IPS-18c (cell line): ENCODE measurements around the gene HMGXB4.
"Not testable (repeated sequence)": the region's sequence is repeated elsewhere in the genome, so short reads cannot be mapped to it uniquely, and the experiment has no call there.

Source experiments
- H3K4me3 ChIP-seq: 2 replicates; pipeline ENCODE4 v1.7.0; 2013; ENCODE audit warnings: low read depth, mild to moderate bottlenecking, low read length, moderate library complexity; ENCODE audit not compliant: insufficient read depth
- H3K9me3 ChIP-seq: one replicate; pipeline ENCODE4 v1.6.1; 2013; ENCODE audit warnings: mild to moderate bottlenecking, low read length, moderate library complexity; ENCODE audit not compliant: control insufficient read depth, insufficient read depth

Gene HMGXB4

GRCh38 chr22:35231585-35232084, 25.7 kb upstream of the HMGXB4 start:
- no peak overlapping the region for H3K4me3 ChIP-seq

GRCh38 chr22:35238749-35239148, 18.5 kb upstream of the HMGXB4 start:
- H3K9me3 ChIP-seq, H3K4me3 ChIP-seq: not testable (repeated sequence)

More at GRCh38 chr22:35231585-35232084, 25.7 kb upstream of the HMGXB4 start:
- peaks cover 6% of the 10 kb centered on the region for H3K9me3 ChIP-seq

GRCh38 chr22:35244507-35244906, 12.8 kb upstream of the HMGXB4 start:
- H3K9me3 ChIP-seq, H3K4me3 ChIP-seq: not testable (repeated sequence)

- Histone ChIP-seq H3K4me3 (no peak overlapping the region), H3K9me3 (no peaks in the 10 kb centered on the region)
These were observed 7.1 kb upstream of the HMGXB4 start for GRCh38 chr22:35250156-35250555.

DNA sequence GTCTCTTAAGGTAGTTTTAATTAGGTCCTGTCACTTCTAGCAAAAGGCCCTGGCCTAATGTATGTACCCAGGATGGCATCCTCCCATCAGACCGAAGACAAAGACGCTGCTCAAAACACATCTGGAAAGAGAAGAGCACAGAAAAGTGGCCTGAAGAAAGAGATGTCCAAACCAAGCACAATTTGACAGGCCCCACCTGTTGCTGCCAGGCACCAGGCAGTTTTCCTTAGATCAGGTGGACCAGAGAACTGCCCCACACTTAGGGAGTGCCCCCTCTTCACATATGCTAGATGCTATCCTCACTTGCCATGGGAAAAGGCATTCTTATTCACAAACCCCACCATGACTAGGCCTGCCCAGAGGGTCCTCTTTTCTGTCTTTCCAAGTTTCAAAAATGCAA, 3.3 kb upstream of the HMGXB4 start:
- no peak overlapping the region for H3K4me3 ChIP-seq

DNA sequence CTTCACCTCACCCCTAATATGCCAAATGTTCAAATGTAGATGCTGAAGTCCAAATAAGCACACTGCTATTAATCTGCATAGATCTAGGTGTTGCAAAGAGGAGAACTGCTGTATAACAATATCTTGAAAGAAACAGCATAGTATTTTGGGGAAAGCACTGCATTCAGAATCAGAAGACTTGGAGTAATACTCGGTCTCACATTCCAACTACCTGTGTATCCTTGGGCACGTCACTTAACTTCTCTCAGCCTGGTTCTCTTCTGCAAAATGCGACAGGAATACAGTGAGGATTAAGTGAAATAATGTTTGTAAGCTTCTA, 332 bp upstream of the HMGXB4 start:
- H3K9me3 ChIP-seq, result no peaks in the 10 kb centered on the region
- H3K4me3 ChIP-seq, result peak overlapping the region; percentile 88

More for the DNA sequence above, 3.3 kb upstream of the HMGXB4 start:
- H3K9me3 ChIP-seq, result no peaks in the 10 kb centered on the region

DNA sequence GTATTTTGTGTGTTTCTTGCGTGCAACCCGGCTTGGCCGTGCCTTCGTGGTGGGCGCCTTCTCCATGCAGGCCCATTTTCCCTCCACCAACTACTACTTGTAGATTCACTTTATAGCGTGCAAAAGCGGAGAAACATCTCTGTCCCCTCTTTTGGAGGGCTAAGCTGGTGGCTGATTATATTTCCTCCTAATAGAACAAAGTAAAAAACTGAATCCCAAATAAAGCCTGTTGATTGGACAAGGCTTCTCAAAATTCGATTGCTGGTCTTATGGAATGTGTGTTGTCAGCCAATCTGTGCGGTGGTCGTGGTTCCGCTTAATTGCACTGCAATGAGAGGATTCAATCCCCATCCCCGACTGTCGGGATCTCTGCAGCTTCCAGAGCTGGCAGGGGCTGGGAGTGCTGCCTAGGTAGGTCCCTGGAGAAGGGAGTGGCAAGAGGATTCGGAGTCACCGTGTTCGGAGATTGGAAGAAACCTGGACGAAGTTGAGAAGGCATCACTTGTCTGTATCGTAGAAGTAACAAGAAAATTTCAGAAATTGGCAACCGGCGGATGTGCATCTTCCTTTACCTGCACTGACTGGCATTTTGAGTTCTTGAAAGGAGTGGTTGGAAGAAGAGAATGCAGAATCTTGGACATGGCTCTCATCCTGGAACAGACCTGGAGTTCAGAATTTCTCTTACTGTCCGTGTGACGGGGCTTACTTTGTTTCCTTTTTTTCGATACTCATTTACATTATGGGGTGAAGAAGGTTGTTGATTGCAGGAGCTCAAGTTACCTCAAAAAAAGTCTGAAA, 1.1 kb downstream of the HMGXB4 start:
- H3K9me3 ChIP-seq, result no peaks in the 10 kb centered on the region
- H3K4me3 ChIP-seq, result peak overlapping the region; percentile 88

DNA sequence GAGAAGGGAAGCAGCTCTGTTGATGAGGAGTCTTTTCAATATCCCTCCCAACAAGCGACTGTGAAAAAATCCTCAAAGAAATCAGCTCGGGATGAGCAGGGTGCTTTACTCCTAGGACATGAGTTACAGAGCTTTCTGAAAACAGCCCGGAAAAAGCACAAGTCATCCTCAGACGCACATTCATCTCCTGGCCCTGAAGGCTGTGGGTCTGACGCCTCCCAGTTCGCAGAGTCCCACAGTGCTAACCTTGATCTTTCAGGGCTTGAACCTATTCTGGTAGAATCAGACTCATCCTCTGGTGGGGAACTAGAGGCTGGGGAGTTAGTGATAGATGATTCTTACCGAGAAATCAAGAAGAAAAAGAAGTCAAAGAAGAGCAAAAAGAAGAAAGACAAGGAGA, 7.7 kb downstream of the HMGXB4 start:
- Histone ChIP-seq H3K4me3 (no peak overlapping the region), H3K9me3 (no peaks in the 10 kb centered on the region)

DNA sequence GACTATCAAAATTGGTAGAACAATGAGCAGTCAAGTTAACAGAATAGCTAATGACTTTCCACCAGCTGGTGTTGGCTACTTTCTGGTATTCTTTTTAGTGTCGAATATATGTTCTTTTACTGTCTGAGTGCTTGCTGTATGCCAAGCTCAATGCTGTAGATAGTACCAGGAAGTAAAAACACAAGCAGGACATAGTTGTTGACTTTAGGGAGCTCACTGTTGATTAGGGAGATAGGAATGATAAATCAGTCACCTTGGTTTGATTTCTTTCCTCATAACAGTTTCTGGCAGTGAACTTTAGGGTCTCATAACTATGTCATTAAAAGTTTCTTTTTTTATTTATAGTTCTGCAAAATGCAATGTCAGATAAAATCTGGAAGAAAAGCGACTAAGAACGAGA, 9.0 kb downstream of the HMGXB4 start:
- H3K4me3 ChIP-seq, result no peak overlapping the region

DNA sequence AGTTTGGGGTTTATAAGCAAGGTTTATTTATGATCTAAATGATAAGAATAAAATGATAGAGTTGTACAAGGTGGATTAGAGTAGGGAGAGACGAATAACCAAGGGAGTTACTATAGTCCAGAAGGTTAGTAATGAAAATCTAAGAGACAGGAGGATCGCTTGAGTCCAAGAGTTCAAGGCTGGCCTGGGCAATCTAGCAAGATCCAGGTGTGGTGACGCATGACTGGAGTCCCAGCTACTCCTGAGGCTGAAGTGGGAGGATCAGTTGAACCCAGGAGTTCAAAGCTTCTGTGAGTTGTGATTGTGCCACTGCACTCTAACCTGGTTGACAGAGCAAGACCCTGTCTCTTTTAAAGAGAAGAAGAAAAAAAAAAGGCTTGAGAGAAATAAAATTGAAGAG, 12.3 kb downstream of the HMGXB4 start:
- Histone ChIP-seq H3K4me3 (no peak overlapping the region), H3K9me3 (no peaks in the 10 kb centered on the region)

More for the DNA sequence above, 9.0 kb downstream of the HMGXB4 start:
- no peaks in the 10 kb centered on the region for H3K9me3 ChIP-seq

GRCh38 chr22:35274154-35274871, 17.0 kb downstream of the HMGXB4 start:
- no peaks in the 10 kb centered on the region for H3K9me3 ChIP-seq
- no peak overlapping the region for H3K4me3 ChIP-seq

- Histone ChIP-seq H3K4me3 (no peak overlapping the region), H3K9me3 (no peaks in the 10 kb centered on the region)
These were observed 18.3 kb downstream of the HMGXB4 start for GRCh38 chr22:35275580-35275979.

GRCh38 chr22:35276019-35276418, 18.7 kb downstream of the HMGXB4 start:
- Histone ChIP-seq H3K9me3 (no peaks in the 10 kb centered on the region), H3K4me3 (no peak overlapping the region)

DNA sequence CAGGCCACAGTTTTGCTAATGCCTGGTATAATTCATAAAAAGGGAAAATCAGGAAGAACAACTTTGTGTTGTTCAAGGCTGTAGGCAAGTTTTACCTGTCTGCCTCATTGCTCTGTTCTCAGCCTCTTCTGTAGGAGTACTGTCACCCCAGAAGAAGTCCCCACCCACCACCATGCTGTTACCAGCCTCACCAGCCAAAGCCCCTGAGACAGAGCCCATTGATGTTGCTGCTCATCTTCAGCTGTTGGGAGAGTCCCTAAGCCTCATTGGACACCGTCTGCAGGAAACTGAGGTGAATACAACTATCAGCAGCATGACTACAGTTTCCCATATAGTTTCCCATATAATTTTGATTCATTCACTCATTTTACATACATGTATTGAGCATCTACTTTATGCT, 30.8 kb downstream of the HMGXB4 start:
- Histone ChIP-seq H3K4me3 (no peak overlapping the region), H3K9me3 (no peaks in the 10 kb centered on the region)

DNA sequence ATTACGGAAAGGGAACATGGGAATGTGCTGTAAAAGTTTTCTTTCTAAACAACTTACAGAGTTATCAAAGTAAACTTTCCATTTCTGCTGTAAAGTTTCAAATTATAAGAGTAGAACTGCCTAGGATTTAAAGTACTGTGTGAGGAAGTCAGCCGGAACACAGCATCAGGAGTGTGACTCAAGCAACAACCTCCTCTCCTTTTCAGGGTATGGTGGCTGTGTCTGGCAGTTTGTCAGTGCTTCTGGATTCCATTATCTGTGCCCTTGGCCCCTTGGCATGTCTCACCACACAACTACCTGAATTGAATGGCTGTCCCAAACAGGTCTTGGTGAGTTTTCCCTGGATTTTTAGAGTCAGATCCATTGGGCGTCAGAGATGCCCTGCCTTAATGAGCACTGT, 35.5 kb downstream of the HMGXB4 start:
- Histone ChIP-seq H3K9me3 (no peaks in the 10 kb centered on the region), H3K4me3 (no peak overlapping the region)

- no peak overlapping the region for H3K4me3 ChIP-seq
- no peaks in the 10 kb centered on the region for H3K9me3 ChIP-seq
These were observed 38.8 kb downstream of the HMGXB4 start for GRCh38 chr22:35296051-35296450.

- Histone ChIP-seq H3K9me3 (no peaks in the 10 kb centered on the region), H3K4me3 (peak overlapping the region; percentile 99)
These were observed 42.0 kb downstream of the HMGXB4 start for GRCh38 chr22:35299217-35299672.
